ENCODE data around the gene UQCC2.

DNA sequence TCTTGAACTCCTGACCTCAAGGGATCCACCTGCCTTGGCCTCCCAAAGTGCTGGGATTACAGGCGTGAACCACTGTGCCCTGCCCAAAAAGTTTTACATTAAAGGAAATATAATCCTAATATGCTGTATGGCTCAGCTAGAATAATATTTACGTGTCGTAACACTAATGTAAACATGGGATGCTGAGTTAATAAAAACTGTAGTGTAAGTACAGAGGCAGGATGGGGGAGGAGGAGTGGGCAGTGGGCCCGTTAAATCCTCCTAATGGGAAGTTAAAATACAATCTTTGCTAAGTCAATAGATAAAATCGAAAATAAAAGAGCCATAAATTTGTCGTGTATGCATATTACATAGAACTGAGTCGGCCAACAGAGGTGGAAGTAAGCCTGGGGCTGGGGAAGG, 47.3 kb upstream of the UQCC2 start:
- TF ChIP-seq, protein P1, sequence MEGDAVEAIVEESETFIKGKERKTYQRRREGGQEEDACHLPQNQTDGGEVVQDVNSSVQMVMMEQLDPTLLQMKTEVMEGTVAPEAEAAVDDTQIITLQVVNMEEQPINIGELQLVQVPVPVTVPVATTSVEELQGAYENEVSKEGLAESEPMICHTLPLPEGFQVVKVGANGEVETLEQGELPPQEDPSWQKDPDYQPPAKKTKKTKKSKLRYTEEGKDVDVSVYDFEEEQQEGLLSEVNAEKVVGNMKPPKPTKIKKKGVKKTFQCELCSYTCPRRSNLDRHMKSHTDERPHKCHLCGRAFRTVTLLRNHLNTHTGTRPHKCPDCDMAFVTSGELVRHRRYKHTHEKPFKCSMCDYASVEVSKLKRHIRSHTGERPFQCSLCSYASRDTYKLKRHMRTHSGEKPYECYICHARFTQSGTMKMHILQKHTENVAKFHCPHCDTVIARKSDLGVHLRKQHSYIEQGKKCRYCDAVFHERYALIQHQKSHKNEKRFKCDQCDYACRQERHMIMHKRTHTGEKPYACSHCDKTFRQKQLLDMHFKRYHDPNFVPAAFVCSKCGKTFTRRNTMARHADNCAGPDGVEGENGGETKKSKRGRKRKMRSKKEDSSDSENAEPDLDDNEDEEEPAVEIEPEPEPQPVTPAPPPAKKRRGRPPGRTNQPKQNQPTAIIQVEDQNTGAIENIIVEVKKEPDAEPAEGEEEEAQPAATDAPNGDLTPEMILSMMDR (IDR thresholded peaks at IDR 0.05): no peak
- TF ChIP-seq POLR2A (IDR thresholded peaks at IDR 0.05) (no peak), POLR2AphosphoS5 (IDR thresholded peaks at IDR 0.05) (no peak)

Measured in suprapubic skin (tissue), 4 donors.